GM13976 (cell line): ENCODE data around the gene CPNE5.

Source experiments
- DNase-seq: peaks from one replicate; pipeline ENCODE4 v3.0.0; 2012; ENCODE audit warnings: low spot score
- in situ Hi-C: fragments of 300-500 bp; cut with MboI; formaldehyde crosslinking; loops from one replicate; pipeline ENCODE4 v1.12.0; 2022; ENCODE audit warnings: low sequenced_read_pairs, mixed read lengths, inconsistent platforms; ENCODE audit not compliant: unreplicated experiment
- TF ChIP-seq, protein P1 (sequence below): IDR thresholded peaks from 2 replicates; pipeline ENCODE4 v1.5.1; 2012; ENCODE audit warnings: borderline replicate concordance, mild to moderate bottlenecking; ENCODE audit not compliant: insufficient read depth; ENCODE audit errors: extremely low read depth, missing control alignments, control extremely low read depth

CPNE5 gene

DNA sequence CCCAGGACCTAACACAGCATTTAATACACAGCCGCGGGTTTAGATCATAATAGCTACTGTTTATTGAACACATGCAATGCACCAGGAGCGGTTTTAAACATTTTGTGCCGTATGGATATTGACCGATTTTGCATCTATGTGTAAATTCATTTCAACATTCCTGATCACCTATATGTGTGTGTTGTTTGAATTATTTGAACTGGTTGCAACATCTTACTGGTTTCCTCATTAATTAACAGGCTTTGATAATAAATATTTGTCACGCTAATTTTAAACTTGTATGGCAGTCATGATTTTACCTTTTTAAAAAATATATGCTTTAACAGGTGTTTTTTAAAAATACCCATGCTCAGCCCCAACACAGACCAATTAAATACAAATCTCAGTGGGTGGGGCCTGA, 35.8 kb downstream of the CPNE5 start:
- in situ Hi-C loops, result no loop called here
- TF ChIP-seq, protein P1, sequence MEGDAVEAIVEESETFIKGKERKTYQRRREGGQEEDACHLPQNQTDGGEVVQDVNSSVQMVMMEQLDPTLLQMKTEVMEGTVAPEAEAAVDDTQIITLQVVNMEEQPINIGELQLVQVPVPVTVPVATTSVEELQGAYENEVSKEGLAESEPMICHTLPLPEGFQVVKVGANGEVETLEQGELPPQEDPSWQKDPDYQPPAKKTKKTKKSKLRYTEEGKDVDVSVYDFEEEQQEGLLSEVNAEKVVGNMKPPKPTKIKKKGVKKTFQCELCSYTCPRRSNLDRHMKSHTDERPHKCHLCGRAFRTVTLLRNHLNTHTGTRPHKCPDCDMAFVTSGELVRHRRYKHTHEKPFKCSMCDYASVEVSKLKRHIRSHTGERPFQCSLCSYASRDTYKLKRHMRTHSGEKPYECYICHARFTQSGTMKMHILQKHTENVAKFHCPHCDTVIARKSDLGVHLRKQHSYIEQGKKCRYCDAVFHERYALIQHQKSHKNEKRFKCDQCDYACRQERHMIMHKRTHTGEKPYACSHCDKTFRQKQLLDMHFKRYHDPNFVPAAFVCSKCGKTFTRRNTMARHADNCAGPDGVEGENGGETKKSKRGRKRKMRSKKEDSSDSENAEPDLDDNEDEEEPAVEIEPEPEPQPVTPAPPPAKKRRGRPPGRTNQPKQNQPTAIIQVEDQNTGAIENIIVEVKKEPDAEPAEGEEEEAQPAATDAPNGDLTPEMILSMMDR, result no peak

DNA sequence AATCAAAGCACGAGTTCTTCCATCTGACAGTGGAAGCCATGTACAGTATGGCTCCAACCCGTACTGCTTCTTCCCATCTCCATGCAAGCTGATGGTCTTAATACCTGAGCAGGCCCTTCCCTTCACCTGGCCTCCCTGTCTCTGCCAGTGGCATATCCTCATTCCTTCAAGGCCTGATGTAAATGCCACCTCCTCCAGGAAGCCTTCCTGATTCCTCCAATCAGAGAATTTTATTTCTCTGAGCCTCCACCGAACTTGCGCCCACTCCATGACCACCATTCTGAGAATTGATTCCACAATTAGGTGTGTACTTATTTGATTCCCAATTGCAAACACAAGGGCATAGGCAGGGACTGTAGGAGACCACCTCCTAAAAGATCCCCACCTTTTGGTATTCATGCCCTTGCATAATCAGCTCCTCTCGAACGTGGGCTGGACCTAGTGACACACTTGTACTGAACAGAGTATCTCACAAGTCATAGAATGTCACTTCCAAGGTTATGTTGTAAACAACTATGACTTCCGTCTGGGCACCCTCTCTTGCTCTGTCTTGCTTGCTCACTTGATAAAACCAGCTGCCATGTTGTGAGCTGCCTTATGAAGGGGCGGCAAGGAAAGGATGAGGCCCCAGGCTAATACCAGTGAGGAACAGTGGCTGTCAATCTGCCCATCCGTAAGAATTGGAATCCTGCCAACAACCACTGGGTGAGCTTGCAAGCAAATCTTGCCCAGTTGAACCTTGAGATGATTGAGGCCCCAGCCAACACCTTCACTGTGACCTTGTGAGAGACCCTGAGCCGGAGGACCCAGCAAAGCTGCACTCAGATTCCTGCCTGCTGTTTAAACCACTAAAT, 38.8 kb downstream of the CPNE5 start:
- DNase-seq, result no peak
- TF ChIP-seq, protein P1, result no peak
- in situ Hi-C loops, result no loop called here

More for the DNA sequence above, 35.8 kb downstream of the CPNE5 start:
- no peak for DNase-seq

DNA sequence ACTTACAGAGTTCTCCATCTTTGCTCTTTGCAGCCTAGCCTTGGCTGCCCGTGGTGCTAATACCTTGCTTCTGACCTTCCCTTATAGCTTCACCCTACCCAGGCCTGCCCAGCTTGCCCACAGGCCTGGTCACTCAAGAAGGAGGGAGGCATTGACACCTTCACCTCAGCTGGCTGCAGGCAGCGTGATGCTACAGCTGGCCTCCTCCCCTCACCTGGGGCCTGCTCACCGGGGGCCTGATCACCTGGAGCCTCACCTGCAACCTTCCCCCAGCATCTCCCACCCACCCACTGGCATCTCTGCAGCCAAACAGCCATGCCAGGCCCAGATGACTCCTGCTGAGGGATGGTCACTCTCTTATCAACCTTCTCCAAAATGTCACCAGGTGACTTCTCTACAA, 40.4 kb downstream of the CPNE5 start:
- in situ Hi-C loops, result no loop called here
- TF ChIP-seq, protein P1, result no peak
- no peak for DNase-seq

DNA sequence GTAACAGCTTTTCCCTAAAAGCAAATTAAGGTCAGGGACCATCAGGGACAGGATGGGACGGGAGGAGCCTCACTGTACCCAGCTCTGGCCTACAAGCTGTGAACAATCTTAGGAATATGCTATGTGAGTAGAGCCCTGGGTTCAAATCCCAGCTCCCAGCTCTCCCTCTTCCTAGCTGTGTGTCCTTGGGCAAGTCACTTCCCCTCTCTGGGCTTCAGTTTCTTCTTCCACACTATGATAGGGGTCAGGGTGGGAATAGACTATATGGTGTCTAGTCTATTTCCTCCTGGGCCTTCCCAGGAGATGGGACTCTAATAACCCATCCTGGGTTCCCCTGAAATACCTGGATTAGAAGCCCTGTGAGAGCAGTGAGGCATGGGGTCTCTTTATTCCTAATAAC, 41.6 kb downstream of the CPNE5 start:
- TF ChIP-seq, protein P1, result no peak
- in situ Hi-C loops, result no loop called here
- no peak for DNase-seq

DNA sequence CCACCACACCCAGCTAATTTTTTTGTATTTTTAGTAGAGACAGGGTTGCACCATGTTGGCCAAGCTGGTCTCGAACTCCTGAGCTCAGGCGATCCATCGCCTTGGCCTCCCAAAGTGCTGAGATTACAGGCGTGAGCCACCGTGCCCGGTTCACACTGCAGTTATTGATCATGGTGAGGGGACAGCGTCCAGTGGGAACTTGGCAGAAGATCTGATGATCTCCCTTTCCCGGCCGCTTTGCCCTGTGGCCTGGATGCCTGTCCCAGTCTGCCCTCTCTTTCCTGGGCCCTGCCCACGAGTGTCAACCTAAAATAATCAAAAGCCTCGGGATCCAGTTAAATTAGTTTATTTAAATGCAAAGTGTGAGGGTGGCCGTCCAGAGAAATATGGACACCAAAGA, 42.2 kb downstream of the CPNE5 start:
- TF ChIP-seq, protein P1, result no peak
- in situ Hi-C loops, result no loop called here
- no peak for DNase-seq

DNA sequence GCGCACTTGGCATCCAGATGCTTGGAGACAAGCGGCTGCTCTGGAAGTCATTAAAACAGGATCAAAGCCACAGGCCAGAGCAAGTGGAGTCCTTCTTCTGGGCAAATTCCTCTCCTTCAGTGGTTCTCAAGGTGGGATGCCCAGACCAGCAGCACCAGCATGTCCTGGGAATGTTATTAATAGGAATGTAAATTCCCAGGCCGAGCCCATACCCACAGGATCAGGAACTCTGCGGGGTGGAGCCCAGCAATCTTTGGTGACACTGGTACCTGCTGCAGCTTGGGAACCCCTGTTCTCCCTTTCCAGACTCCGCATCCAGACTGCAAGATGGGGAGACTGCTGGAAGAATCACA, 44.6 kb downstream of the CPNE5 start:
- TF ChIP-seq, protein P1, result no peak
- DNase-seq, result no peak
- in situ Hi-C loops, result no loop called here
